ENCODE data around the gene CPEB1. TPM values are rescaled to one million over a fixed set of nuclear protein-coding genes. Genes with fewer than 3 reads are reported as not detected.
A peak's percentile ranks its signal among the peaks of the same experiment; 100 is the strongest.
"Not testable (repeated sequence)": the region's sequence is repeated elsewhere in the genome, so short reads cannot be mapped to it uniquely, and the experiment has no call there.

Gene CPEB1
- total RNA-seq, 4 donors from 2014 or later = 0.53 to 4.2 (median 1.9) TPM

DNA sequence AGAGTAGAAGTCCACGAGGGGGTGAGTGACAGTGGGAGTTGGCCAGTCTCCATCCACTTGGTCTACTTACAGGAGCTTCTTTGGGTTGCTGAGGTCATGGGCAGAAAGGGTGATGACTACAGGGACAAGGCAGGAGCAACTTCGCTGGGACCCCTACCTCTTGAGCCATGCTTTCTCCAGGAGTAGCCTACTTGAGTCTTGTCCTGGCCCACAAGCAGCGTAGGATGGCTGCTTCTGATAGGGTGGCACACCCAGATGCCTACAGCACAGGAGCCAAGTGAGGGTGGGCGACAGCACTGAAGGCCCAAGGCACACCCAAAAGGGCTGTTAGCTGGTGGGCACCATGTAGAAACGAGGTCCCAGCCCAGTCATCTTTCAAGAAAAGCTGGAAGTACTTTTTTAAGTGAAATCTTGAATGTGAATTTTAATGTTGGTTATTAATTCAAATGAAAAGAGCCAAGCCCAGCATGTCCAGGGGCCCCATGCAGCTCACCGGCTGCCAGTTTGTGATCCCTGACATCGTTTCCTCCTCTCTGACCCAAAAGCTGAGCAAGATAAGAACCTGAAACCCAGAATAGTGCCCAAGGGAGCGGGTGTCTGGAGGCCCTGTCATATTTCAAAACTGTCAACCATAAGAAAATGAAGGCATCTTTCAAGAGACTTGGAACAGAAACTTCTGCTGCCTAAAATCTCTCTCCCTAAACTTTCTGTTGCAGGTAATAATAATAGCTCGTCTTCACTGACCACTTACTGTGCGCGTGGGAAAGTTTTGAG is 2.2 kb upstream of the CPEB1 start:
- H3K27ac ChIP-seq = no peak overlapping the region
- H3K27me3 ChIP-seq = peaks cover 0 to 22% of the 10 kb centered on the region in 2 donors
- H3K4me1 ChIP-seq = peaks cover 0 to 24% (median 8%) of the 10 kb centered on the region in 4 donors
- no peaks in the 10 kb centered on the region for H3K36me3 ChIP-seq
- H3K9me3 ChIP-seq = peaks cover 0 to 6% (median 0%) of the 10 kb centered on the region in 4 donors
- DNase-seq = no peak
- H3K4me3 ChIP-seq = no peak overlapping the region
- TF ChIP-seq, protein P1, sequence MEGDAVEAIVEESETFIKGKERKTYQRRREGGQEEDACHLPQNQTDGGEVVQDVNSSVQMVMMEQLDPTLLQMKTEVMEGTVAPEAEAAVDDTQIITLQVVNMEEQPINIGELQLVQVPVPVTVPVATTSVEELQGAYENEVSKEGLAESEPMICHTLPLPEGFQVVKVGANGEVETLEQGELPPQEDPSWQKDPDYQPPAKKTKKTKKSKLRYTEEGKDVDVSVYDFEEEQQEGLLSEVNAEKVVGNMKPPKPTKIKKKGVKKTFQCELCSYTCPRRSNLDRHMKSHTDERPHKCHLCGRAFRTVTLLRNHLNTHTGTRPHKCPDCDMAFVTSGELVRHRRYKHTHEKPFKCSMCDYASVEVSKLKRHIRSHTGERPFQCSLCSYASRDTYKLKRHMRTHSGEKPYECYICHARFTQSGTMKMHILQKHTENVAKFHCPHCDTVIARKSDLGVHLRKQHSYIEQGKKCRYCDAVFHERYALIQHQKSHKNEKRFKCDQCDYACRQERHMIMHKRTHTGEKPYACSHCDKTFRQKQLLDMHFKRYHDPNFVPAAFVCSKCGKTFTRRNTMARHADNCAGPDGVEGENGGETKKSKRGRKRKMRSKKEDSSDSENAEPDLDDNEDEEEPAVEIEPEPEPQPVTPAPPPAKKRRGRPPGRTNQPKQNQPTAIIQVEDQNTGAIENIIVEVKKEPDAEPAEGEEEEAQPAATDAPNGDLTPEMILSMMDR (IDR thresholded peaks at IDR 0.05) = no peak
- no peak for TF ChIP-seq POLR2A (IDR thresholded peaks at IDR 0.05)

- no peak for TF ChIP-seq POLR2A (IDR thresholded peaks at IDR 0.05)
- TF ChIP-seq, protein P1 (IDR thresholded peaks at IDR 0.05) = no peak
- H3K36me3 ChIP-seq = no peaks in the 10 kb centered on the region
- peaks cover 0 to 22% of the 10 kb centered on the region in 2 donors for H3K27me3 ChIP-seq
- no peak for DNase-seq
- H3K4me3 ChIP-seq = peak overlapping the region; percentile 43 to 62 (median 60)
- no peak overlapping the region for H3K27ac ChIP-seq
- H3K4me1 ChIP-seq = peaks cover 0 to 24% (median 8%) of the 10 kb centered on the region in 4 donors
- peaks cover 0 to 6% (median 0%) of the 10 kb centered on the region in 4 donors for H3K9me3 ChIP-seq
These were observed 1.3 kb upstream of the CPEB1 start for GRCh38 chr15:82648257-82649103.

DNA sequence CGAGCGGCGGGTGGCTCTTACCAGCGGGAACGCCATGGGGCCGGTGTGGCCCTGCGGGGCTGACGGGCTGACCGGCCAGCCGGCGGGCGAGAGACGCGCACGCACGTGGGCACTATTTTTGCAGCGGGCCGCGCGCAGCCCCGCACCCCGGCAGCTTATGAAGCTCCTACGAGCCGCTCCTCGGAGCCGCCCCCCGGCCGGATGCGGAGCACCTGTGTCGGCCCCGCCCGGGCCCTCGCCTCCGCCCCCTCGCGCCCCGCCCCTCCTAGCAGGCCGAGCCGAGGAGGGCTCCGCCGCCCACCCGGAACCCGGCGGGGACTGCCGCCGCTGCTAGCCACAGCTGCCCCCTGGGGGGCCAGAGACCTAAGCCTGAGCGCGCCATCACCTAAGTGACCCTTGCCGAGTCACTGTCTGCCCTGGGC is 683 bp upstream of the CPEB1 start:
- Histone ChIP-seq H3K27me3 (peaks cover 0 to 22% of the 10 kb centered on the region in 2 donors), H3K36me3 (no peaks in the 10 kb centered on the region)
- TF ChIP-seq, protein P1 (IDR thresholded peaks at IDR 0.05) = no peak
- TF ChIP-seq POLR2A (IDR thresholded peaks at IDR 0.05) = no peak

GRCh38 chr15:82646250-82647044 is 716 bp downstream of the CPEB1 start:
- Histone ChIP-seq H3K9me3 (peaks cover 0 to 6% (median 0%) of the 10 kb centered on the region in 4 donors), H3K36me3 (no peaks in the 10 kb centered on the region), H3K4me1 (peaks cover 0 to 24% (median 8%) of the 10 kb centered on the region in 4 donors), H3K27me3 (peaks cover 0 to 22% of the 10 kb centered on the region in 2 donors), H3K4me3 (peak overlapping the region; percentile 43 to 62 (median 60)), H3K27ac (no peak overlapping the region)
- no peak for DNase-seq
- TF ChIP-seq POLR2A (IDR thresholded peaks at IDR 0.05) = no peak
- TF ChIP-seq, protein P1 (IDR thresholded peaks at IDR 0.05) = no peak

More for the DNA sequence above, 683 bp upstream of the CPEB1 start:
- Histone ChIP-seq H3K4me3 (peak overlapping the region; percentile 43 to 62 (median 60)), H3K4me1 (peaks cover 0 to 24% (median 8%) of the 10 kb centered on the region in 4 donors), H3K9me3 (peaks cover 0 to 6% (median 0%) of the 10 kb centered on the region in 4 donors), H3K27ac (peak overlapping the region in 2 of 4 donors; percentile 19 to 25)
- peak in 2 of 3 donors; percentile 29 to 58 for DNase-seq

DNA sequence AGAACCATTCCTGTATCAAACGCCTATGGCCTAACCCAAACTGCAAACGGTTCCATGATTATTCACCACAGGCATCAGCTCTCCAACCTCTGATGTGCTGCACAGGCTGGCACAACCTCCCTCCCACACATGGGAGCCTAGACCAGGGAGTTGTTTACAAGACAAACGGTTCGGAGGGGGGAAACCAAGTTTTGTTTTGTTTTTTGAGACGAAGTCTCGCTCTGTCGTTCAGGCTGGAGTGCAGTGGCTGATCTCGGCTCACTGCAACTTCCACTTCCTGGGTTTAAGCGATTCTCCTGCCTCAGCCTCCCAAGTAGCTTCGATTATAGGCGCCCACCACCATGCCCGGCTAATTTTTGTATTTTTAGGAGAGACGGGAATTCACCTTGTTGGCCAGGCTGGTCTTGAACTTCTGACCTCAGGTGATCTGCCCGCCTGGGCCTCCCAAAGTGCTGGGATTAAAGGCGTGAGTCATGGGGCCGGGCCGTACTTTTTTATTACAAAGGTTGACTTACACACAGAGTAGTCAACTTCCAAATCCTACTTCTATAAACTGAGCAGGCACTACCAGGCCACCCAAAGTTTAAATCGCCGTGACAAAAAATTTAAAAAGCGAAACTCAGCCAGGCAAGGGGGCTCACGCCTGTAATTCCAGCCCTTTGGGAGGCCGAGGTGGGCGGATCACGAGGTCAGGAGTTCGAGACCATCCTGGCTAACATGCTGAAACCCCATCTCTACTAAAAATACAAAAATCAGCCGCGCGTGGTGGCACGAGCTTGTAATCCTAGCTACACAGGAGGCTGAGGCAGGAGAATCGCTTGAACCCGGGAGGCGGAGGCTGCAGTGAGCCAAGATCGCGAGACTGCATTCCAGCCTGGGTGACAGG is 2.0 kb downstream of the CPEB1 start:
- H3K4me3 ChIP-seq, H3K36me3 ChIP-seq, DNase-seq, H3K9me3 ChIP-seq, H3K27ac ChIP-seq: not testable (repeated sequence)
- H3K4me1 ChIP-seq = peaks cover 0 to 24% (median 8%) of the 10 kb centered on the region in 4 donors
- peaks cover 0 to 22% of the 10 kb centered on the region in 2 donors for H3K27me3 ChIP-seq

All from Peyer's patch (tissue), 4 donors.